ENCODE measurements around the gene FAIM.
"Not testable (repeated sequence)": the region's sequence is repeated elsewhere in the genome, so short reads cannot be mapped to it uniquely, and the experiment has no call there.

Gene FAIM

DNA sequence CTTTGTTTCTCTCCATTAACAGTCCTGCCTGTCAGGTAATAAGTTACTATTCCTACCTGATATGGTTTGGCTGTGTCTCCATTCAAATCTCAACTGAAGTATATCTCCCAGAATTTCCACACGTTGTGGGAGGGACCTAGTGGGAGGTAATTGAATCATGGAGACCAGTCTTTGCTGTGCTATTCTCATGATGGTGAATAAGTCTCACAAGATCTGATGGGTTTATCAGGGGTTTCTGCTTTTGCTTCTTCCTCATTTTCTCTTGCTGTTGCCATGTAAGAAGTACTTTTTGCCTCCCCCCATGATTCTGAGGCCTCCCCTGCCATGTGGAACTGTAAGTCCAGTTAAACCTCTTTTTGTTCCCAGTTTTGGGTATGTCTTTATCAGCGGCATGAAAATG is 6.9 kb upstream of the FAIM start:
- not testable (repeated sequence) for DNase-seq (ENCODE audit: low read depth in 2 of 2)

DNA sequence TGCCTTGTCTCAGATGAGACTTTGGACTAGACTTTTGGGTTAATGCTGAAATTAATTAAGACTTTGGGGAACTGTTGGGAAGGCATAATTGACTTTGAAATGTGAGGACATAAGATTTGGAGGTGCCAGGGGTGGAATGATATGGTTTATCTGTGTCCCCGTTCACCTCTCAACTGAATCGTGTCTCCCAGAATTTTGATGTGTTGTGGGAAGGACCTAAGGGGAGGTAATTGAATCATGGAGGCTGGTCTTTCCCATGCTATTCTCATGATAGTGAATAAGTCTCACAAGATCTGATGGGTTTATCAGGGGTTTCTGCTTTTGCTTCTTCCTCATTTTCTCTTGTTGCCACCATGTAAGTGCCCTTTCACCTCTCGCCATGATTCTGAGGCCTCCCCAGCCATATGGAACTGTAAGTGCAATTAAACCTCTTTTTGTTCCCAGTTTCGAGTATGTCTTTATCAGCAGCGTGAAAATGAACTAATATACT is 4.4 kb upstream of the FAIM start:
- not testable (repeated sequence) for DNase-seq (ENCODE audit: low read depth in 2 of 2)

DNA sequence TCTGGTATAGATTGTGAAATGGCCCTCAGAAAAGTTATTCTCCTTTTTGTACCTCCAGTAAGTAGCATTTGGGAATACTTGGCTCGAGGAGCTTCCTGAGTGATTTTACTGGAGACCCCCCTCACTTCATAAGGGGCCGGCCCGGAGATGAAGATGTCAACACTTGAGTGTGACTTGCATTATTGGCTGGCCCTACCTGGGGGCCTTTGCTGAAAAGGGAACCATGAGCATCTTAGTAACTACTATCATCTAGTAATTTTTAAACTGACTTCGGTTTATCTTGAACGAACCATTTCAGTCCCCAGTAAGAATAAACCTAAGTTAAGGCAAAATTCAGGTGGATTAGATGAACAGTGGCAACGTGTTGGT is 1.3 kb downstream of the FAIM start:
- DNase-seq (ENCODE audit: low read depth in 2 of 2) = no peak

DNA sequence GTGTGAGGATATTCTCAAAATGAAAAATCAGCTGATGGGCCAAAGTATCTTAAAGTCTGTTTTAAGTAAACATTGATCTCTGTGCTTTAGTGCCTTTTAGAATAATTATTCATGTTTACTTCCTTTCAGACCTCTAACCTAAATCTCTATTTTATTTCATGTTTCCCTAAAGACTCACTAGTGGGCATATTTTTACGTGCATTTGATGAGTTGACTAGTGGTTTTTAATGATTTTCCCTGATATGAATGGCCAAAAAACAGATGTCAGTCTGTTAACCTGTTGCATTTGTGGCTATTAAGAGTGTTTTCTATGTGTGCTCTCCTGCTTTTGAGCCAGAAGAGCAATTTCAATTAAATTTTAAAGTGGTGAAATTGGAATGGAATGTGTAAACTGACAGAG is 6.9 kb downstream of the FAIM start:
- no peak for DNase-seq (ENCODE audit: low read depth in 2 of 2)

DNA sequence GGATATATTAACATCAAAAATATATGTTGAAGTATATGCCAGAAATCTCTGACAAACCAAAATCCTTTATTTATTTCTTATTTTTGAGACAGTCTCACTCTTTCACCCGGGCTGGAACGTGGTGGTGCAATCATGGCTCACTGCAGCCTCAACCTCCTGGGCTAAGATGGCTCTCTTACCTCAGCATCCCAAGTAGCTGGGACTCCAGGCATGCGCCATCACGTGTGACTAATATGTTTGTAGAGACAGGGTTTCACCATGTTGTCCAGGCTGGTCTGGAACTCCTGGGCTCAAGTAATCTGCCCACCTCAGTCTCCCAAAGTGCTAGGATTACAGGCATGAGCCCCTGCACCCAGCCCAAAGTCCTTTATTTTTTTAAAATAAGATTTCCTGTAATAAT is 11.9 kb downstream of the FAIM start:
- DNase-seq (ENCODE audit: low read depth in 2 of 2) = no peak

DNA sequence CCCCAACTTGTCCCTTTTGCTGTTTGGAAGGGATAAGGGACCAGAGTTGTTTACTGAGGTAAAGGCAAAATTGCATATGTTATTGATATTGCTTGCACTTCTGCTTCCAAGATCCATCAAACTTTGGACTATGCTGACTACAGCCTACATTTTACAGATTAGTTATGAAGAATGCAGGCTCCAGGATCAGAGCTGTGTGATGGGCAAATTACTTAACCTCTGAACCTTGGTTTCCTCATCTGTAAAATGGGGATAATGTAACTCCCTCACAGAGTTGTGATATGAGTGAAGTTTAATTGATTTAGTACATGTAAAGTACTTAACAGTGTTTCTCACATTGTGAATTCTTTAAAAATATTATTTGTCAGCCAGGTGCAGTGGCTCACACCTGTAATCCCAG is 15.9 kb downstream of the FAIM start:
- DNase-seq (ENCODE audit: low read depth in 2 of 2) = no peak

DNA sequence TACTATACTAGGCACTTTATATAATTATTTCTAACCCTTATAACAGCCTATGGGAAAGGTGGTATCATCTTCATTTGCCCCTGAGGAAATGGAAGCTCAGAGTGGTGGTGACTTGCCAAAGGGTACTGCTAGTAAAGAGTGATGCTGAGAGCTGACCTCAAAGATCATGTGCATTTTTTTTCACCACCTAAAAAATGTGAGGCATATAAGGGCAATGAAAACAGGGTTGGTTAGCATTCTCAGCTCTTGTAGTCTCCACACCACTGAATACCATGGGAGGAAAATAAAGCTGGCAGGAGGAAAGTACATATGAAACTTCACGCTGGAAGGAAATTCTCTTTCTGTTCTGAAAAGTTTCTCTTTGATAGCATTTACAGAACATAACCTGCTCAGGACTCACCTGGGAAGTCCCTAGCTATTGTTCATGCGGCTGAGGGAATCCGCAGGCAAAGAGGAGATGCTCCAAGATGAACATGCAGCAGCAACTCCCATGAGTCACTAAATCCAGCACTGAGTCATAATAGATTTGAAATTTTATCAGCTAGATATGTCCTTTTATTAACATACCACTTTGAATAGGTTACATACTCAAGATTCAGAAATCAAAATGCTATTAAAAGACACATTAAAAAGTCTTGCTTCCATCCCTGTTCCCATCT is 17.3 kb downstream of the FAIM start:
- no peak for DNase-seq (ENCODE audit: low read depth in 2 of 2)

DNA sequence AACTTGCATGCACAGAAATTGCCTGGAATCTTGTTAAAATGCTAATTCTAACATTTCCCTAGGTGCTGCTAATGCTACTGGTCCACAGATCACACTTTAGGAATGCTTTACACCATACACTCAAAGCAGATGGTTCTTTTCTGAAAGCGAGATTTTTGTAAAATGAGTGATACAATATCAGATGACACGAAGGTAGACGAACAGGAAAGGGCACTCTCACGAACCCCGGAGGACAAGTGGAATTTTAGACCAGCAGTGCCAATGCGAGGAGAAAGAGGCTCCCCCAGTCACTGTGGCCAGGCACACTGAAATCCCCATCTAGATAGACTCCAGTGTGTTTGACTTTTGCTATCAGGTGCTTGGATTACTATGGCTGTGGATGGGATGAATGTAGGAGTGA is 21.0 kb downstream of the FAIM start:
- DNase-seq (ENCODE audit: low read depth in 2 of 2) = no peak

DNA sequence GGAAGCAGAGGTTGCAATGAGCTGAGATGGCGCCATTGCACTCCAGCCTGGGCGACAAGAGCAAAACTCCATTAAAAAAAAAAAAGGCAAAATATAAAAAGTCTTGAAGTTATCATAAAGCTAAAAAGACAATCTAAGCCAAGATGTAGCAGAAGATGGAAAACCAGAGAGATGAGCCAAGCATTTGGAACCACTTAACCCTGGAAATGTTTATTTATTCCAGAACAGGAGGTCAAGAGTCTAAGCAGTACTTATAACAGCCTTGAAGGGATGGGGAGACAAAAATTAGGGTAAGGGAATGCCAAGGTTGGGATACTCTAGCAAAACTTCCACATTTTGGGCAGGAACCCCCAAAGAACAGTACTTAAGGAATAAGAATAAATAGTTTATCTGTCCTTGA is 30.1 kb downstream of the FAIM start:
- no peak for DNase-seq (ENCODE audit: low read depth in 2 of 2)

DNA sequence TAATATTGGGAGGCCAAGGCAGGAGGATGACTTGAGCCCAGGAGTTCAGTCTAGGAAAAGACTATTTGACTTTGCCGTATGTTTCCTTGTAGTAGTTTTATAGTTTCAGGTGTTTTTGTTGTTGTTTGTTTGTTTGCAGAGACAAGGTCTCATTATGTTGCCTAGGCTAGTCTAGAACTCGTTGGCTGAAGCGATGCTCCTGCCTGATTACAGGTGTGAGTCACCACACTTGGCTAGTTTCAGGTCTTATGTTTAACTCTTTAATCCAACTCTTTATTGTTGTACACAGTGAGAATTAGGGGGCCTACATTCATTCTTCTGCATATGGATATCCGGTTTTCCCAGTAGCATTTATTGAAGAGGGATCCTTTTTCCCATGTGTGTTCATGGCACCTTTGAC is 32.0 kb downstream of the FAIM start:
- DNase-seq (ENCODE audit: low read depth in 2 of 2) = no peak

DNA sequence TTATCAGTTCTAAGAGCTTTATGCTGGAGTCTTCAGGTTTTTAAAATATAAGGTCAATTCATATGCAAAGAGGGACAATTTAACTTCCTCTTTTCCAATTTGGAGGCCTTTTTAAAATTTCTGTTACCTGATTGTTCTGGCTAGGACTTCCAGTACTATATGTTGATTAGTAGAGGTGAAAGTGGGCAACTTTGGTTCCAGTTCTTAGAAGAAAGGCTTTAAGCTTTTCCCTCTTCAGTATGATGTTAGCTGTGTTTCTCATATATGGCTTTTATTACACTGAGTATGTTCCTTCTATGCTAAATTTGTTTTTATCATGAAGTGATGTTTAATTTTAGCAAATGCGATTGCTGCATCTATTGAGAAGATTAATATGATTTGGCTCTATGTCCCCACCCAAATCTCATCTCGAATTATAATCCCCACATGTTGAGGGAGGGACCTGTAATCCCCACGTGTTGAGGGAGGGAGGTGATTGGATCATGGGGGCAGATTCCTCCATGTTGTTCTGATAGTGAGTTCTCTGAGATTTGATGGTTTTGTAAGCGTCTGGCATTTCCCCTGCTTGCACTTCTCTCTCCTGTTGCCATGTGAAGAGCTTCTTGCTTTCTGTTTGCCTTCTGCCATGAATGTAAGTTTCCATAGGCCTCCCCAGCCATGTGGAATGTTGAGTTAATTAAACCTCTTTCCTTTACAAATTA is 33.8 kb downstream of the FAIM start:
- no peak for DNase-seq (ENCODE audit: low read depth in 2 of 2)

DNA sequence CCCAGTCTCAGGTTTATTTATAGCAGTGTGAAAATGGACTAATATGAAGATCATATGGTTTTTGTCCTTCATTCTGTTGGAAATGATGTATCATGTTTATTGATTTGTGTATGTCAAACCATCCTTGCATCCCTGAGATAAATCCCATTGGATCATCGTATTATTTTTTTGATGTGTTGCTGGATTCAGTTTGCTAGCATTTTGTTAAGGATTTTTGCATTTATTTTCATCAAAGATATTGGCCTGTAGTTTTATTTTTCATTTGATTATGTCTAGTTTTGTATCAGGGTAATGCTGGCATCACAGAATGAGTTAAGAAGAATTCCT is 34.3 kb downstream of the FAIM start:
- no peak for DNase-seq (ENCODE audit: low read depth in 2 of 2)

DNA sequence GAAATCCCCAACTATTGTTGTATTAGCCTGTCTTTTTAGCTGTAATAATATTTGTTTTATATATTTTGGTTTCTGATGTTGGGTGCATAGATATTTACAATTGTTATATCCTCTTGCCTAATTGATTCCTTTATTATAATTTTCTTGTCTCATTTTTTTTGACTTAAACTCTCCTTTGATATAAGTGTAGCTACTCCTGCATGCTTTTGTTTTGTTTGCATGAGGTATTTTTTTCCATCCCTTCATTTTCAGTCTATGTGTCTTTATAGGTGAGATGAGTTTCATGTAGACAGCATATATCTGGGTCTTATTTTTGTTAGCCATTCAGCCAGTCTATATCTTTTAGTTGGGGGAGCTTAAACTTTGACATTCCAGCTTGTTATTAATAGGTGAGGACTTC is 37.4 kb downstream of the FAIM start:
- DNase-seq (ENCODE audit: low read depth in 2 of 2) = no peak

DNA sequence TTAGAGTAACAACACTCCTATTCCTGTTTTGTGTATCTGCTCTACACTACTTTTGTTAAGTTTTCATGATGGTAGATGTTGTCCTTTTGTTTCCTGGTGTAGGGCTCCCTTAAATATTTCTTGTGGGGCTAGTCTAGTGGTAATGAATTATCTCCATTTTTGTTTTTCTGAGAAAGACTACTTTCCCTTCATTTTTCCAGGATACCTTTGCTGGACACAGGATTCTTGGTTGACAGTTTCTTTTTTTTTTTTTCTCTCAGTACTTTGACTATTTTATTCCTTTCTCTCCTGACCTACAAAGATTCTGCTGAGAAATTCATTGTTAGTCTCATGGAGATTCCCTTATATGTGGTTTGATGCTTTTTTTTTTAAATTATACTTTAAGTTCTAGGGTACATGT is 37.9 kb downstream of the FAIM start:
- DNase-seq (ENCODE audit: low read depth in 2 of 2) = no peak

DNA sequence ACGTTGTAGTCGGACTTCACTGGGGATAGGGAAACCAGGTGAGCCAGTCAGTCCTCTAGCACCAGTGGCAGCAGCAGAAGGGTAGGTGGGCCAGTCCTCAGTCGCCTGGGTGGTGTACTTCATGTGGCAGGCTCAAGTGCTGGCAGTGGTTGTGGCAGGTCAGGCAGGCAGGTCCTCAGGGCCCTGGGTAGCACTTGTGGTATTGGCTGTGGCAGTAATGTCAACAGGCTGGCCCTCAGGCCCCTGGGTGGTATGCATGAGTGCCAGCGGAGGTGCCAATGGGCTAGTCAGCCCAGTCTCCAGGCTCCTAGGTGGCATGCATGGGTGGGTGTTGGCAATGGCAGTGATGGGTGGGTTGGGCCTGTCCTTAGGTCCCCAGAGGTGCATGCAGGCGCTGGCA is 40.6 kb downstream of the FAIM start:
- DNase-seq (ENCODE audit: low read depth in 2 of 2) = no peak

DNA sequence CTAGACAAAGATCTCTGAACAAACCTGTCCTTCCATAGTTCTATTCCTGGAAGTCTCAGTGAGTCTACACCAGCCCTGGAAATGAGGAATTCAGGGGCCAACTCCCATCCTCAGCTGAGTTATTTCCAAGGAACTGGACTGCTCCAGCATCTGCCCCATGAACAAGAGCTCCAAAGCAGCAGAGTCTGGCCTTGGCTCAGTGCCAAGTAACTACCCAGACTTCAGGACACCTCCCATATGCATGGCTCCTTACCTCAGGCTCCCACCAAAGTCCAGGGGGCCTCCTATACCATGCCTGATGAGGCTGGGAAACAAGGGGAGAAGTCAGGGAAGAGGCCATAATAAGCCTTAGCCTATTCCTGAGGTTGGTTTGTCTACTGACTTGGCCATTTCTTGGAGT is 45.0 kb downstream of the FAIM start:
- DNase-seq (ENCODE audit: low read depth in 2 of 2) = no peak

DNA sequence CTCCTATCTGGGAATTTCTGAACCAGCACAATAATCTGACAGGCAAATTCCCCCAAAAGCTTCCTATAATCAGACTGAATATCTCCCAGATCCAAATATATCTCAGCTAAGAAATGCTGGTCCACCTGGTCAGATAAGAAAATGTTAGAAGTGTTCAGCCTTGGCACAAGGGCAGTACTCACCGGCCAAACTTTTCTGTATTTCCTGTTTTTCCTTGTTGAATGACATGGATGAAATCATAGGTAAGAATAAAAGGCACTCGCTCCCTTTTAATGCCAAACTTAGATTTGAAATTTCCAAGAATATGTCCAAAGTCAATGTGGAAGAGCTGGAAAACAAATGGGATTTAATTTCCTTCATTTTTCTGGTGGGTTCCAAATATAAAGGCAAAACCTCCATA is 48.9 kb downstream of the FAIM start:
- DNase-seq (ENCODE audit: low read depth in 2 of 2) = no peak

DNA sequence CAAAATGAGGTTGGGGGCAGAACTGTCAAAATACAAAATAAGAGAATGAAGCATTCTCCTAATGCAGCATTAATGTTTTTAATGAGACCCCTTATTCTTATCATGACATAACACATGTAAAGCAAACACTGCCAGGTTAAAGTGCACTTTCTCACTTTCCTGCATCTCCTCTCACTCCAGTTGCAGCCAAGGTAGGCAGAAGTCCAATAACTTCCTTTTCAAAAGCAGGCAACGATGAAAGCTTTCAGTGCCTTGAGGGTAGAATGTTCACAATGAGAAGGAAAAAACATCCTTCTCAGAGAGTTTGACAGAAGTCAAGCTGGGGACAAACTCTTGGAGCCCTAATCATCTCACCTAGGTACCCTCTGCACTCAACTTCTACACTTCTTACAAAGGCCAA is 59.5 kb downstream of the FAIM start:
- no peak for DNase-seq (ENCODE audit: low read depth in 2 of 2)

DNA sequence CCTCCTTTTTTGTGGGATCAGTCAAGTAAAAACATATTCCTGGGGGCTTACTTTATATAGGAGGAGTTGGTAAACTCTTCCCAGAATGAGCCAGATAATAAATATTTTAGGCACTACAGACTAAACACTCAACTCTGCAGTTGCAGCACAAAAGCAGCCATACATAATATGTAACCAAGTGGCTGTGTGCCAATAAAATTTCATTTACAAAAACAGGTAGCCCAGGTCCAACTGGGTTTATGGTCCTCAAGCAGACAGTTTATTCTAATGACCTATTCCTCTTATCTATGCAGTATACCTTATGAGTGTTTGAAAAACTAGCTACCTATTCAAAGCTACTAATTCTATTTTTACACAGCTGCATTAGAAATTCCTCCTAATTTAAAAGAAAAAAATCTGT is 61.8 kb downstream of the FAIM start:
- no peak for DNase-seq (ENCODE audit: low read depth in 2 of 2)

DNA sequence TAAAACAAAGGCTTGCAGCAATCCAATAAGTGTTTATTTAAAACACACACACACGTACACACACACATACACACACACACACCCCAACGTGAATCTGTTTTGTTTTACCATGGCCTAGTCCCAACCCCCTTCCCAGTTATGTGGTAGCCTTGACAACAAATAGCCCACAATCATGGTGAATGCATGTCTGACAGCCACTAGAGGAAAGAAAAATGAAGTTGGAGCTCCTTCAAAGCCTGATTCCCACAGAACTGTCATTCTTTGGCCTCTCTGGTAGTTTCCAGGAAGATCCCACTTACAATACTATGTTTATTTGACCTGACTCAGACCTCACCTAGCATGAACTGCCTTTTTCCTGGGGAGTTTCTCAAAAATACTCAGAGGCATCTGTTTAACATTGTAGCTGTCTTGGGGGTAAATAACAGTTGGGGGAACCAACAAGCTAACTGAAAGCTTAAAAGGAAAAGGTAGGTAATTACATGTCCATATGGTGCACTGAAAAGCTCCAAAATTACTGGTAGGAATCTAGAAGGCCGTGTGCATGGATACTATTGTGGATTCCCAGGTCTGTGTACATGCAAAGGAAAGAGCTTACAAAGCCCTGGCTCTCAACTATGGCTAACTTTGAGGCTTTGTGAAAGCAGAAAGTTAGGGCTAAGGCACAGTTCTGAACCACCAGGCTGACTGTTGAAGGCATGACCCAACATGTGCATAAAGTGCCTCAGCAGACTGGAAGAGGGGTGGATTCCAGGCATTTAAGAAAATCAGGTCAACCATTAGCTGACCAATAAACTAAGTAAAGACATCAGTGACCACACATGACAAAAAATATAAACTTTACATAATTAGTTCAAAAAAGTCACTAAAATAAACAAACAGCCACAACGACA is 65.3 kb downstream of the FAIM start:
- no peak for DNase-seq (ENCODE audit: low read depth in 2 of 2)

DNA sequence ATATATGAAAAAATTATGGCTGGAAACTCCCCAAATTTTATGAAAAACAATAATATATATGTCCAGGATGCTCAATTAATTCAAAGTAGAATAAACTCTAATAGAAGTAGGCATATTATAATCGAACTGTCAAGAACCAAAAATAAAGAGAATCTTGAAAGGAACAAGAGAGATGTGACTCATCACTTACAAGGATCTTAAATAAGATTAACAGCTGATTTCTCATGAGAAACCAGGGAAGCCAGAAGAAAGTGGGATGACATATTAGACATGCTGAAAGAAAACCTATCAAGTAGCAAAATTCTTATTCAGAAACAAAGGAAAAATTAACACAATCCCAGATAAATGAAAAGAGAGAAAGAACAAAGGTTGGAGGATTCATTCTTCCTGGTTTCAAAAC is 66.8 kb downstream of the FAIM start:
- DNase-seq (ENCODE audit: low read depth in 2 of 2) = no peak

DNA sequence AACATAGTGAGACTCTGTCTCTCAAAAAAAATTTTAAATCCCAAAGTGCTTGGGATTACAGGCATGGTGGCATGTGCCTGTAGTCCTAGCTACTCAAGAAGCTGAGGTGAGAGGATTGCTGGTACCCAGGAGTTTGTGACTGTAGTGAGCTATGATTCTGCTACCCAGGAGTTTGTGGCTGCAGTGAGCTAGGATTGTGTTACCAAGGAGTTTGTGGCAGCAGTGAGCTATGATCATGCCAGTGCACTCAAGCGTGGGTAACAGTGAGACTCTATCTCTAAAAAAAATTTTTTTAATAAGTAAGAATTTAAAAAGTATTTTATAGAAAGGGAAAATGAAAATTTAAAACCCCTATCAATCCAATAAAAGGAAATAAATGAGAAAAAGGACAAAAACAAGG is 69.5 kb downstream of the FAIM start:
- no peak for DNase-seq (ENCODE audit: low read depth in 2 of 2)

DNA sequence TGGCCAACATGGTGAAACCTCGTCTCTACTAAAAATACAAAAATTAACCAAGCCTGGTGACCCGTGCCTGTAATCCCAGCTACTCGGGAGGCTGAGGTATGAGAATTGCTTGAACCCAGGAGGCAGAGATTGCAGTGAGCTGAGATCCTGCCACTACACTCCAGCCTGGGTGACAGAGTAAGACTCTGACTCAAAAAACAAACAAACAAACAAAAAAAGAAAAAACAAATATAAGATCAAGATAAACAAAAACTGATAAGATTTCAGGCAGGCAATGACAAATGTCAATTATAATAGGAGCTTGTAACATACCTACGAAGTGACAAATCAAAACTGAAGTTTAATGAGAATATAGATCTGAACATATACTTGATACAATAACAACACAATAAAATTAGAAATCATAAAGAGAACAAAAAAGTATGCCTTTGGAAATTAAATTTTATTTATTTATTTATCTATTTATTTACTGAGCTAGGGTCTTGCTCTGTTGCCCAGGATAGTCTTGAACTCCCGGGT is 70.4 kb downstream of the FAIM start:
- no peak for DNase-seq (ENCODE audit: low read depth in 2 of 2)

Measured in activated CD8-positive, alpha-beta memory T cell treated with anti-CD3 and anti-CD28 coated beads for 4 hours (primary cell).